ENCODE measurements around the gene PPIB. TPM values are rescaled to one million over a fixed set of nuclear protein-coding genes. Genes with fewer than 3 reads are reported as not detected.
"Not testable (repeated sequence)": the region's sequence is repeated elsewhere in the genome, so short reads cannot be mapped to it uniquely, and the experiment has no call there.

The PPIB gene
- total and polyA plus RNA-seq, 2 experiments from 2014 or later = 398 to 870 TPM

GRCh38 chr15:64110950-64111678 is 51.7 kb downstream of the PPIB start (continued):
- TF ChIP-seq ETS1 (IDR thresholded peaks at IDR 0.05) (no peak), ZNF462 (CRISPR knock-in tag; IDR thresholded peaks at IDR 0.05) (no peak)

- not testable (repeated sequence) for H3K4me2 ChIP-seq; DNase-seq (ENCODE audit: low spot score); H3K4me3 ChIP-seq; H3K27me3 Mint-ChIP-seq (ENCODE audit: insufficient read depth, low read depth, poor library complexity); H3K4me3 Mint-ChIP-seq; H3K27ac ChIP-seq (ENCODE audit: low read depth); ATAC-seq; H3F3A ChIP-seq (replicated peaks; ENCODE audit: low read depth); H3K4me1 ChIP-seq (ENCODE audit: insufficient read depth); H4K20me1 ChIP-seq (replicated peaks; ENCODE audit: insufficient read depth); H3K4me1 Mint-ChIP-seq; H3K9me2 ChIP-seq (ENCODE audit: insufficient read depth); H2AFZ ChIP-seq; H3K36me3 ChIP-seq (ENCODE audit: insufficient read depth); H3K27me3 ChIP-seq (ENCODE audit: insufficient read depth); H3K9me3 Mint-ChIP-seq; H3K27ac Mint-ChIP-seq
- peaks cover 19% of the 10 kb centered on the region; the same call in 2 of the 3 replicates for H3K36me3 Mint-ChIP-seq (ENCODE audit: low read depth)
- H3K79me2 ChIP-seq (replicated peaks; ENCODE audit: insufficient read depth) = peaks cover 35% of the 10 kb centered on the region
Observed at GRCh38 chr15:64110108-64110701, 52.6 kb downstream of the PPIB start.
